Trophoblast cell (in vitro differentiated cells and primary cell): ENCODE measurements around the gene TNK1.

Source experiments
- DNase-seq, 2 donors: peaks; one replicate each; pipeline ENCODE4 v3.0.0-alpha.2; 2016
- H2AFZ ChIP-seq: 2 replicates; pipeline ENCODE4 v1.6.1; 2013; ENCODE audit warnings: low read length, moderate library complexity, mild to moderate bottlenecking; ENCODE audit not compliant: insufficient read depth, poor library complexity
- H2AK5ac ChIP-seq: 2 replicates; pipeline ENCODE4 v1.6.1; 2013; ENCODE audit warnings: mild to moderate bottlenecking, low read length
- H2BK120ac ChIP-seq: 2 replicates; pipeline ENCODE4 v1.6.1; 2013; ENCODE audit warnings: low read length, mild to moderate bottlenecking, moderate library complexity; ENCODE audit not compliant: insufficient read depth, poor library complexity
- H2BK12ac ChIP-seq: 2 replicates; pipeline ENCODE4 v1.6.1; 2013; ENCODE audit warnings: mild to moderate bottlenecking, low read length, moderate library complexity
- H2BK5ac ChIP-seq: 2 replicates; pipeline ENCODE4 v1.6.1; 2013; ENCODE audit warnings: low read length, low read depth, moderate library complexity, mild to moderate bottlenecking; ENCODE audit not compliant: poor library complexity
- H3K14ac ChIP-seq: 2 replicates; pipeline ENCODE4 v1.6.1; 2013; ENCODE audit warnings: mild to moderate bottlenecking, low read length
- H3K18ac ChIP-seq: 2 replicates; pipeline ENCODE4 v1.6.1; 2013; ENCODE audit warnings: mild to moderate bottlenecking, low read length
- H3K23ac ChIP-seq: 2 replicates; pipeline ENCODE4 v1.6.1; 2013; ENCODE audit warnings: low read length
- H3K27ac ChIP-seq: 2 replicates; pipeline ENCODE4 v1.5.1; 2013; ENCODE audit warnings: low read depth, mild to moderate bottlenecking, inconsistent platforms, low read length, moderate library complexity
- H3K27me3 ChIP-seq: 2 replicates; pipeline ENCODE4 v1.6.1; 2013; ENCODE audit warnings: inconsistent platforms, mild to moderate bottlenecking, low read length, moderate library complexity; ENCODE audit not compliant: insufficient read depth
- H3K36me3 ChIP-seq, 2 experiments: 1 replicate in 1 of 2; 2 replicates in 1 of 2; pipeline ENCODE4 v1.6.1; 2013; ENCODE audit warnings: low read length in 2 of 2, mild to moderate bottlenecking in 2 of 2, moderate library complexity in 1 of 2; ENCODE audit not compliant: insufficient read depth in 2 of 2, control insufficient read depth in 1 of 2
- H3K4ac ChIP-seq: 2 replicates; pipeline ENCODE4 v1.6.1; 2013; ENCODE audit warnings: low read depth, mild to moderate bottlenecking, low read length, moderate library complexity
- H3K4me1 ChIP-seq, 2 experiments: 1 replicate in 1 of 2; 2 replicates in 1 of 2; pipeline ENCODE4 v1.6.1; 2013; ENCODE audit warnings: low read length in 2 of 2, mild to moderate bottlenecking in 2 of 2, moderate library complexity in 1 of 2; ENCODE audit not compliant: insufficient read depth in 2 of 2, control insufficient read depth in 1 of 2
- H3K4me2 ChIP-seq: 2 replicates; pipeline ENCODE4 v1.6.1; 2013; ENCODE audit warnings: inconsistent platforms, mild to moderate bottlenecking, low read length, moderate library complexity
- H3K4me3 ChIP-seq: 2 replicates; pipeline ENCODE4 v1.5.1; 2013; ENCODE audit warnings: mild to moderate bottlenecking, low read depth, low read length, inconsistent platforms
- H3K79me1 ChIP-seq: one replicate; pipeline ENCODE4 v1.6.1; 2013; ENCODE audit warnings: low read length
- H3K79me2 ChIP-seq: 2 replicates; pipeline ENCODE4 v1.6.1; 2013; ENCODE audit warnings: low read length, mild to moderate bottlenecking; ENCODE audit not compliant: control insufficient read depth, insufficient read depth, poor library complexity
- H3K9ac ChIP-seq: 2 replicates; pipeline ENCODE4 v1.6.1; 2013; ENCODE audit warnings: mild to moderate bottlenecking, low read length
- H3K9me3 ChIP-seq: 2 replicates; pipeline ENCODE4 v1.6.1; 2013; ENCODE audit warnings: low read depth, mild to moderate bottlenecking, control low read depth, inconsistent platforms, low read length; ENCODE audit not compliant: insufficient read depth
- H4K12ac ChIP-seq: 2 replicates; pipeline ENCODE4 v1.6.1; 2013; ENCODE audit warnings: low read depth, mild to moderate bottlenecking, low read length, moderate library complexity
- H4K8ac ChIP-seq: 2 replicates; pipeline ENCODE4 v1.6.1; 2013; ENCODE audit warnings: low read depth, mild to moderate bottlenecking, low read length, moderate library complexity
- H4K91ac ChIP-seq: one replicate; pipeline ENCODE4 v1.6.1; 2013; ENCODE audit warnings: low read depth, mild to moderate bottlenecking, low read length, moderate library complexity
- WGBS: extraction: QIAGEN DNeasy Blood & Tissue Kit; methylation state at CpG from one replicate; pipeline ENCODE4 v1.1.7; 2013; ENCODE audit warnings: missing lambda C conversion rate; ENCODE audit not compliant: insufficient read length, insufficient coverage; ENCODE audit errors: extremely low coverage; 5-methylcytosine and 5-hydroxymethylcytosine counted together

TNK1 gene

GRCh38 chr17:7341842-7342241 lies 39.0 kb upstream of the TNK1 start:
- Histone ChIP-seq H3K23ac (no peak overlapping the region), H3K79me1 (no peaks in the 10 kb centered on the region), H3K4me3 (no peak overlapping the region), H3K9ac (no peak overlapping the region), H3K18ac (no peak overlapping the region), H2BK5ac (no peak overlapping the region), H2AFZ (no peak overlapping the region), H2AK5ac (no peak overlapping the region), H2BK120ac (no peak overlapping the region), H3K4me1 (no peaks in the 10 kb centered on the region), H2BK12ac (no peak overlapping the region), H3K4ac (no peak overlapping the region), H3K79me2 (no peaks in the 10 kb centered on the region), H3K27ac (no peak overlapping the region), H3K27me3 (no peaks in the 10 kb centered on the region), H4K12ac (no peak overlapping the region), H4K91ac (no peak overlapping the region), H4K8ac (no peak overlapping the region), H3K4me2 (no peak overlapping the region), H3K36me3 (no peaks in the 10 kb centered on the region), H3K9me3 (no peaks in the 10 kb centered on the region), H3K14ac (no peak overlapping the region)
- no peak for DNase-seq
- WGBS: no CpG with 5 or more reads among the region's 13 CpGs

GRCh38 chr17:7343250-7343649 lies 37.6 kb upstream of the TNK1 start:
- H3K27ac ChIP-seq: no peak overlapping the region
- no peaks in the 10 kb centered on the region for H3K79me1 ChIP-seq
- H3K4me2 ChIP-seq: no peak overlapping the region
- H3K27me3 ChIP-seq: no peaks in the 10 kb centered on the region
- no peaks in the 10 kb centered on the region for H3K4me1 ChIP-seq
- no peak overlapping the region for H2BK12ac ChIP-seq
- H3K9ac ChIP-seq: no peak overlapping the region
- no peak overlapping the region for H3K14ac ChIP-seq
- H3K79me2 ChIP-seq: no peaks in the 10 kb centered on the region
- no peak overlapping the region for H2AK5ac ChIP-seq
- H3K36me3 ChIP-seq: no peaks in the 10 kb centered on the region
- H2BK5ac ChIP-seq: no peak overlapping the region
- H2BK120ac ChIP-seq: no peak overlapping the region
- no peak overlapping the region for H4K8ac ChIP-seq
- H3K4ac ChIP-seq: no peak overlapping the region
- no peak overlapping the region for H4K12ac ChIP-seq
- no peak overlapping the region for H3K4me3 ChIP-seq
- no peak overlapping the region for H3K23ac ChIP-seq
- DNase-seq: no peak
- no peak overlapping the region for H2AFZ ChIP-seq
- H3K18ac ChIP-seq: no peak overlapping the region
- WGBS: no CpG with 5 or more reads among the region's 15 CpGs
- H3K9me3 ChIP-seq: no peaks in the 10 kb centered on the region
- H4K91ac ChIP-seq: no peak overlapping the region

- no peaks in the 10 kb centered on the region for H3K27me3 ChIP-seq
- H2BK12ac ChIP-seq: no peak overlapping the region
Observed at GRCh38 chr17:7346761-7347614, 33.9 kb upstream of the TNK1 start.

GRCh38 chr17:7347630-7348477 lies 33.0 kb upstream of the TNK1 start:
- H3K79me2 ChIP-seq: peaks cover 13% of the 10 kb centered on the region
- no peak overlapping the region for H4K91ac ChIP-seq
- WGBS: no CpG with 5 or more reads among the region's 19 CpGs
- no peak overlapping the region for H3K4ac ChIP-seq
- no peak overlapping the region for H2BK12ac ChIP-seq
- H4K12ac ChIP-seq: no peak overlapping the region
- no peaks in the 10 kb centered on the region for H3K36me3 ChIP-seq
- no peak overlapping the region for H2AK5ac ChIP-seq
- no peaks in the 10 kb centered on the region for H3K27me3 ChIP-seq
- DNase-seq: no peak
- no peak overlapping the region for H3K18ac ChIP-seq
- H2BK120ac ChIP-seq: no peak overlapping the region
- H2BK5ac ChIP-seq: no peak overlapping the region
- no peak overlapping the region for H3K14ac ChIP-seq
- no peak overlapping the region for H2AFZ ChIP-seq
- H4K8ac ChIP-seq: no peak overlapping the region
- peaks cover 9 to 10% of the 10 kb centered on the region in 2 experiments for H3K4me1 ChIP-seq
- no peak overlapping the region for H3K4me2 ChIP-seq
- H3K27ac ChIP-seq: no peak overlapping the region
- H3K23ac ChIP-seq: no peak overlapping the region
- H3K9me3 ChIP-seq: no peaks in the 10 kb centered on the region
- peaks cover 22% of the 10 kb centered on the region for H3K79me1 ChIP-seq
- H3K9ac ChIP-seq: no peak overlapping the region
- no peak overlapping the region for H3K4me3 ChIP-seq

More at GRCh38 chr17:7346761-7347614, 33.9 kb upstream of the TNK1 start:
- no peak overlapping the region for H4K12ac ChIP-seq
- no peak for DNase-seq
- no peak overlapping the region for H3K4me2 ChIP-seq
- H2BK5ac ChIP-seq: no peak overlapping the region
- no peak overlapping the region for H2AK5ac ChIP-seq
- H3K4ac ChIP-seq: no peak overlapping the region
- H3K4me3 ChIP-seq: no peak overlapping the region
- H3K79me2 ChIP-seq: peaks cover 8% of the 10 kb centered on the region
- H3K27ac ChIP-seq: no peak overlapping the region
- H4K8ac ChIP-seq: no peak overlapping the region
- H3K18ac ChIP-seq: no peak overlapping the region
- no peak overlapping the region for H3K9ac ChIP-seq
- no peak overlapping the region for H3K23ac ChIP-seq
- peaks cover 3 to 4% of the 10 kb centered on the region in 2 experiments for H3K4me1 ChIP-seq
- no peak overlapping the region for H2AFZ ChIP-seq
- peaks cover 17% of the 10 kb centered on the region for H3K79me1 ChIP-seq
- WGBS: no CpG with 5 or more reads among the region's 18 CpGs
- H3K9me3 ChIP-seq: no peaks in the 10 kb centered on the region
- H2BK120ac ChIP-seq: no peak overlapping the region
- H3K36me3 ChIP-seq: no peaks in the 10 kb centered on the region
- no peak overlapping the region for H4K91ac ChIP-seq
- H3K14ac ChIP-seq: no peak overlapping the region
